ENCODE data around the gene FPR2.

FPR2 gene

GRCh38 chr19:51792932-51793331 lies 32.0 kb downstream of the FPR2 start:
- no peak overlapping the region for H3K4me3 ChIP-seq (ENCODE audit: low read length)
- no peak for DNase-seq (ENCODE audit: low read depth)
- TF ChIP-seq CTCF (conservative IDR thresholded peaks at IDR 0.05; ENCODE audit: low read length), result no peak

- no peak overlapping the region for H3K4me3 ChIP-seq (ENCODE audit: low read length)
- no peak for DNase-seq (ENCODE audit: low read depth)
- no peak for TF ChIP-seq CTCF (conservative IDR thresholded peaks at IDR 0.05; ENCODE audit: low read length)
Observed at GRCh38 chr19:51793994-51794393, 33.0 kb downstream of the FPR2 start.

GRCh38 chr19:51794885-51795490 lies 34.0 kb downstream of the FPR2 start, which contains the start of gene FPR3:
Gene FPR3 (plus strand): TSS chr19:51795157. CDS start chr19:51823749, 28,592 bp downstream.
- DNase-seq (ENCODE audit: low read depth), result peak; percentile 59
- H3K4me3 ChIP-seq (ENCODE audit: low read length), result no peak within 1 kb of the TSS
- TF ChIP-seq CTCF (conservative IDR thresholded peaks at IDR 0.05; ENCODE audit: low read length), result no peak

GRCh38 chr19:51796195-51796679 lies 35.3 kb downstream of the FPR2 start:
- no peak for TF ChIP-seq CTCF (conservative IDR thresholded peaks at IDR 0.05; ENCODE audit: low read length)
- H3K4me3 ChIP-seq (ENCODE audit: low read length), result no peak overlapping the region
- DNase-seq (ENCODE audit: low read depth), result no peak

GRCh38 chr19:51797480-51797879 lies 36.5 kb downstream of the FPR2 start:
- no peak for DNase-seq (ENCODE audit: low read depth)
- H3K4me3 ChIP-seq (ENCODE audit: low read length), result no peak overlapping the region
- no peak for TF ChIP-seq CTCF (conservative IDR thresholded peaks at IDR 0.05; ENCODE audit: low read length)

- no peak for TF ChIP-seq CTCF (conservative IDR thresholded peaks at IDR 0.05; ENCODE audit: low read length)
- DNase-seq (ENCODE audit: low read depth), result no peak
- H3K4me3 ChIP-seq (ENCODE audit: low read length), result no peak overlapping the region
Observed at GRCh38 chr19:51798062-51798461, 37.1 kb downstream of the FPR2 start.

GRCh38 chr19:51799034-51799773 lies 38.2 kb downstream of the FPR2 start:
- DNase-seq (ENCODE audit: low read depth), result peak; percentile 99
- peak overlapping the region; percentile 27 for H3K4me3 ChIP-seq (ENCODE audit: low read length)
- peak; percentile 38 for TF ChIP-seq CTCF (conservative IDR thresholded peaks at IDR 0.05; ENCODE audit: low read length)

Measured in AG10803 (cell line).